RPMI7951 (cell line): ENCODE data around the gene NOS1AP. TPM values are rescaled to one million over a fixed set of nuclear protein-coding genes. Genes with fewer than 3 reads are reported as not detected.

Source experiments
- DNase-seq: peaks from one replicate; pipeline ENCODE4 v3.0.0-alpha.2; 2012; ENCODE audit warnings: low read depth
- total RNA-seq: library from RNA; depleted of rRNA; stranded (reverse); fragments of >200 nt; shearing (Covaris generic); gene quantifications from 2 replicates; pipeline ENCODE4 v1.2.3, GENCODE V29; 2014

NOS1AP gene
- total RNA-seq, 1 experiment from 2014 or later = not detected

- no peak for DNase-seq
These were observed 294.3 kb downstream of the NOS1AP start for GRCh38 chr1:162363823-162364222.

GRCh38 chr1:162364498-162364897 is 295.0 kb downstream of the NOS1AP start:
- no peak for DNase-seq

- DNase-seq = no peak
These were observed 296.0 kb downstream of the NOS1AP start for GRCh38 chr1:162365284-162366020.

- DNase-seq = no peak
These were observed 296.7 kb downstream of the NOS1AP start for GRCh38 chr1:162366149-162366548.

- DNase-seq = no peak
These were observed 297.2 kb downstream of the NOS1AP start for GRCh38 chr1:162366671-162367070.

GRCh38 chr1:162367073-162367472 is 297.6 kb downstream of the NOS1AP start:
- DNase-seq = peak; percentile 46

- peak; percentile 15 for DNase-seq
These were observed 298.3 kb downstream of the NOS1AP start for GRCh38 chr1:162367772-162368171.

GRCh38 chr1:162368451-162368850 is 299.0 kb downstream of the NOS1AP start:
- DNase-seq = no peak

GRCh38 chr1:162369571-162369970 is 300.1 kb downstream of the NOS1AP start:
- peak; percentile 44 for DNase-seq

GRCh38 chr1:162370161-162370560 is 300.7 kb downstream of the NOS1AP start:
- DNase-seq = no peak

- DNase-seq = no peak
These were observed 301.2 kb downstream of the NOS1AP start for GRCh38 chr1:162370721-162371120.

GRCh38 chr1:162371611-162372010 is 302.1 kb downstream of the NOS1AP start:
- peak; percentile 16 for DNase-seq

- DNase-seq = no peak
These were observed 302.9 kb downstream of the NOS1AP start for GRCh38 chr1:162372159-162373071.

- DNase-seq = no peak
These were observed 303.6 kb downstream of the NOS1AP start for GRCh38 chr1:162373072-162373427.

GRCh38 chr1:162373541-162374260 is 304.2 kb downstream of the NOS1AP start:
- peak; percentile 89 for DNase-seq

GRCh38 chr1:162374406-162374805 is 304.9 kb downstream of the NOS1AP start:
- no peak for DNase-seq

GRCh38 chr1:162375463-162375862 is 306.0 kb downstream of the NOS1AP start:
- no peak for DNase-seq

- DNase-seq = no peak
These were observed 307.2 kb downstream of the NOS1AP start, which contains the start of gene SPATA46 for GRCh38 chr1:162376691-162377090. SPATA46 (minus strand) TSS chr1:162376854; CDS start chr1:162376790, 64 bp downstream.

GRCh38 chr1:162380061-162380846 is 310.8 kb downstream of the NOS1AP start:
- no peak for DNase-seq

GRCh38 chr1:162381383-162381782 is 311.9 kb downstream of the NOS1AP start, which contains the start of gene C1orf226:
C1orf226 (plus strand) TSS chr1:162381728; CDS start chr1:162381902, 174 bp downstream.
- no peak for DNase-seq
